ENCODE measurements around the gene NAT9. TPM values are rescaled to one million over a fixed set of nuclear protein-coding genes. Genes with fewer than 3 reads are reported as not detected.

The NAT9 gene
- total RNA-seq, 1 donor from 2014 or later = 83.7 TPM

DNA sequence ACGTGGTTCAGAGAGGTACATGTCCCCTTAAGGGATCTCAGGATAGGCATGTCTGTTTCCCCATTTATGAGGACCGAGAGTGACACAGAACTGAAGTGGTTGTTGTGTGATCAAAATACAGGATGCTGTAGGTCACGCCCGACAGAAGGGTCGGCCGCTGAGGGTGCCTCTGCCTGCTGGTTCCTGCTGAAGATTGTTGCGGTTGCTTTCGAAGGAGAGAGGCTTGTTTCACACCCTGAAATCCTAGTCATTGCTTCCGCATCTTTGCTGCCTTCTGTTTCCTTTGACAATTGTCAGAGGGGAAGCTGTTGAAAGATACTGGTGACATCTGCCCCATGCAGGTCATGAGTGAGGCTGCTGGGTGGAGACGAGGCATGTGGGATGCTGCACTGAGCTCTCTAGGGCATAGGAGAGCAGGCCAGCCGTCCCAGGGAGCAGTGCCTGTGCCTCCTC lies 3.8 kb upstream of the NAT9 start:
- H3K27me3 Mint-ChIP-seq (ENCODE audit: low read depth) = no peaks in the 10 kb centered on the region
- peaks cover 26% of the 10 kb centered on the region for H3K4me1 Mint-ChIP-seq
- DNase-seq (ENCODE audit: low spot score in 2 of 2, unreplicated experiment in 2 of 2) = no peak
- no peaks in the 10 kb centered on the region for H3K9me3 Mint-ChIP-seq
- no peaks in the 10 kb centered on the region for H3K36me3 Mint-ChIP-seq
- no peak for TF ChIP-seq CTCF (IDR thresholded peaks at IDR 0.05; ENCODE audit: unreplicated experiment)
- no peak overlapping the region for H3K27ac Mint-ChIP-seq
- no peak overlapping the region for H3K4me3 Mint-ChIP-seq

DNA sequence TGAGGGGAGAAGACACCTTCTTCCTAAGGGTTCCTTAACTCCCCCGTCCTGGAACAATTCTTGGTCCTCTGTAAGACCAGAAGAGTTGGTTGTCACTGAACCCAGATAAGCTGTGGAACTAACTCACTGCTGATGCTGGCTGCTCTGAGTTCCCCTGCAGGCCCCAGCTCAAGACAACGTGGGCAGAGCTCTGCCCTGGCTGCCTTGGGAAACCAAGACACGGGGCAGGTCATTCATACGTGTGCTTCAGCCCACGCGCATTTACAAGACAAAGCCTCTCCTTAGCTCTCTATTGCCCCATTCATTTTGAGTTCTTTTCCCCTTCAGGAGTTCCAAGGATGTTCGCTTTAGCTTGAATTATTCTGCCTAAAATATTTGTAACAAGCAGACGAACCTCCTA lies 3.4 kb upstream of the NAT9 start:
- no peak for DNase-seq (ENCODE audit: low spot score in 2 of 2, unreplicated experiment in 2 of 2)
- no peak for TF ChIP-seq CTCF (IDR thresholded peaks at IDR 0.05; ENCODE audit: unreplicated experiment)
- Mint-ChIP-seq H3K27me3 (ENCODE audit: low read depth) (no peaks in the 10 kb centered on the region), H3K4me1 (peaks cover 26% of the 10 kb centered on the region), H3K27ac (no peak overlapping the region), H3K9me3 (no peaks in the 10 kb centered on the region), H3K36me3 (no peaks in the 10 kb centered on the region), H3K4me3 (no peak overlapping the region)

DNA sequence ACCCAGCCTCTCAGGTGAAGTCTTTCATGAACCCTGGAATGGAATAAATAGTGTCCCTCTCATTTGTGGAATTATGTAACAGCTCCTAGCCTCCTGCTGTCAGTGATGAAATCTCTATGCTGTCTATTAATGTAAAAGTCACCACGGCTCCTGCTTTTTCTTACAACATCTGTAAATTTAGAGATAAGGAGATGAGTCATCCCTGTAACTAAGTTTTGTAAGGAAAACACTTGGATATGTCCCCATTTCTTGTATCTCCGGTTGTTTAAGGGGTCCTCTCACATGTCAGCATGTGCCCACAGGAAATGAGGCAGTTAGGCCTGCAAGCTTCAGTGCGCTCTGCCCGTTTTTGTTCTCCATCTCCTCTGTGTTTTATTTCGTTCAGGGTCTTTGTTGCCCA lies 2.8 kb upstream of the NAT9 start:
- Mint-ChIP-seq H3K4me1 (peaks cover 30% of the 10 kb centered on the region), H3K9me3 (no peaks in the 10 kb centered on the region), H3K36me3 (no peaks in the 10 kb centered on the region), H3K4me3 (no peak overlapping the region), H3K27ac (no peak overlapping the region), H3K27me3 (ENCODE audit: low read depth) (no peaks in the 10 kb centered on the region)
- no peak for TF ChIP-seq CTCF (IDR thresholded peaks at IDR 0.05; ENCODE audit: unreplicated experiment)
- DNase-seq (ENCODE audit: low spot score in 2 of 2, unreplicated experiment in 2 of 2) = no peak

DNA sequence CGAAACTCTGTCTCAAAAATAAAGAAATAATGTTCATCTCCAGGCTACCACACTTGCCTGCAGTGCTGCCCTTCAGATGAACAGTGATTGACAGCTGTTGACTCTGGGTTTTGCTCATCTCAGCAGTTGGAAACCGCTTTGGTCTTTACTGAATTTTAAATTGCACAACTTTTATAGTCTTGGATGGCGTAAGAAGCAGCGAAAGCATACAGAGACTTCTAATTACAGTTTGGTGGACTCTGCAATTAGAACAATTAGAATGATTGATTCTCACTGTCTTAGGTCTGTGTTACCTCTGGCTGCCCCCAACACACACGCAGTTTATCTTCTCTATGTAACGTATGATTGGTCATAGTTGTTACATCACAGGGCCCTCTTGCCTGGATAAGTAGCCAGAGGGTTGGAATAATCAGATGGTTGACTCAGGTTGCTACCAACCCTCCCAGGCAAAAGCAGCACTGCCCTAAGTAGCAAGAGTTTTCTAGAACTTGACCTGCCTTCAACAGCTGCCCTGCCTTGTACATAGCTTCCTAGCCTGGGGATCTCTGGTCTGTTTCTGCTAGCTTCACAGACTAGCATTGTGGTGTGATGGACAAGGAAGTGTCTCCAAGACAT lies 1.9 kb upstream of the NAT9 start:
- no peaks in the 10 kb centered on the region for H3K27me3 Mint-ChIP-seq (ENCODE audit: low read depth)
- peaks cover 38% of the 10 kb centered on the region for H3K4me1 Mint-ChIP-seq
- no peak for TF ChIP-seq CTCF (IDR thresholded peaks at IDR 0.05; ENCODE audit: unreplicated experiment)
- H3K4me3 Mint-ChIP-seq = peak overlapping the region; percentile 39
- DNase-seq (ENCODE audit: low spot score in 2 of 2, unreplicated experiment in 2 of 2) = no peak
- no peak overlapping the region for H3K27ac Mint-ChIP-seq
- H3K36me3 Mint-ChIP-seq = peaks cover 2% of the 10 kb centered on the region
- no peaks in the 10 kb centered on the region for H3K9me3 Mint-ChIP-seq

GRCh38 chr17:74776990-74777389 lies 845 bp upstream of the NAT9 start:
- peaks cover 5% of the 10 kb centered on the region for H3K36me3 Mint-ChIP-seq
- H3K27me3 Mint-ChIP-seq (ENCODE audit: low read depth) = no peaks in the 10 kb centered on the region
- H3K4me1 Mint-ChIP-seq = peaks cover 41% of the 10 kb centered on the region
- no peaks in the 10 kb centered on the region for H3K9me3 Mint-ChIP-seq
- H3K27ac Mint-ChIP-seq = no peak overlapping the region
- peak overlapping the region; percentile 85 for H3K4me3 Mint-ChIP-seq
- no peak for DNase-seq (ENCODE audit: low spot score in 2 of 2, unreplicated experiment in 2 of 2)
- no peak for TF ChIP-seq CTCF (IDR thresholded peaks at IDR 0.05; ENCODE audit: unreplicated experiment)
